Dendritic cell treated with granulocyte-macrophage colony-stimulating factor and Interleukin-4, amounts not matched to agents 40 ng/mL and 50 ng/mL, for 4 days (primary cell): ENCODE measurements around the gene HMG20A.

ENCODE experiments used
- H3K27ac Mint-ChIP-seq: one replicate; pipeline ENCODE4 v1.8.0; 2022; ENCODE audit warnings: mild to moderate bottlenecking, mixed read lengths
- H3K27me3 Mint-ChIP-seq: one replicate; pipeline ENCODE4 v1.8.0; 2022; ENCODE audit warnings: mild to moderate bottlenecking, mixed read lengths
- H3K36me3 Mint-ChIP-seq: one replicate; pipeline ENCODE4 v1.8.0; 2022; ENCODE audit warnings: low read depth, mixed read lengths
- H3K4me1 Mint-ChIP-seq: one replicate; pipeline ENCODE4 v1.8.0; 2022; ENCODE audit warnings: low read depth, mixed read lengths
- H3K4me3 Mint-ChIP-seq: one replicate; pipeline ENCODE4 v1.8.0; 2022; ENCODE audit warnings: mild to moderate bottlenecking, moderate library complexity, mixed read lengths
- H3K9me3 Mint-ChIP-seq: one replicate; pipeline ENCODE4 v1.8.0; 2022; ENCODE audit warnings: mixed read lengths
- intact Hi-C: fragments of 100-400 bp; cut with micrococcal nuclease; formaldehyde crosslinking; loops from one replicate; pipeline ENCODE4 v1.15.0; 2022

The HMG20A gene

DNA sequence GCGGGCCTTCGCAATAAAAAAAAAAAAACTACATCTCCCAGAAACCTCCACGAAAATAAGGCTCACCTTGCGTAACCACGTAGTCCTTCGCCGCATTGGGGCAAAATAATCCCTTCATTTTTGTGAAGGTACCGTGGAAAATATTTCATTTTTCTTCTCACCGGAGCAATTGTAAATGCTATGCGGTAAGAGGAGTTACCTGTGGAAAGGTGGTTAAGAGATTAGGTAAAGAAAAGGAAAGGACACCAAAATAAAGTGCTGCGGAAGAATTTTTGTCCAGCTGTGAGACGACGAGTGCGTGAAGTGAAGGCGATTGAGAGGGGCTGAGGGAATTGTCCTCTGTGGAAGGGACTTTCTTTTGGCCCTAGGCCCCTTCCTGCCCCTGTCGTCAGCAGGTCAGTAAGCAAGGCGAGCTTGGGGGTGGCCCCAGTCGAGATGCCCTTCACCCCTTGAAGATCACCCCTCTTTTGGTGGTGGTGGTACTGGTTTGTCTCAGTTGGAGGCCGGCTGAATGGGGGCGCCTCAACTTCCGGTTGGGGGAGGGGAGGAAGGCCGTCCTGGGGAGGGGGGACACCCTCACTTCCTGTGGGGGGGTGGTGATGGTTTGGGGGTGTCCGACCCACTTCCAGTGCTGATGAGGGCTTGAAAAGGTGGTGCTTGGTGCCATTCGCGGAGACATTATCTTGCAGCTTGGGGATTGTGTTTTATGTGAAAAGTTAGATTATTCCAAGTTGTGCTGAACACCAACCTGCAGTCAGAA, at the start of gene HMG20A:
HMG20A (plus strand) TSS at position 279 of the 760 bp plus-strand sequence. CDS start 37,520 bp downstream, outside the sequence.
- no peaks in the 10 kb centered on the region for H3K9me3 Mint-ChIP-seq
- peak within 1 kb of the TSS; percentile 96 for H3K27ac Mint-ChIP-seq
- H3K4me3 Mint-ChIP-seq: peak within 1 kb of the TSS; percentile 92
- peaks cover 30% of the 10 kb centered on the region for H3K36me3 Mint-ChIP-seq
- H3K4me1 Mint-ChIP-seq: peaks cover 44% of the 10 kb centered on the region
- intact Hi-C loops: loop anchor here (2.0 kb wide), 1 partner anchor 232 kb away; no protein-coding TSS in a partner anchor
- peaks cover 3% of the 10 kb centered on the region for H3K27me3 Mint-ChIP-seq

DNA sequence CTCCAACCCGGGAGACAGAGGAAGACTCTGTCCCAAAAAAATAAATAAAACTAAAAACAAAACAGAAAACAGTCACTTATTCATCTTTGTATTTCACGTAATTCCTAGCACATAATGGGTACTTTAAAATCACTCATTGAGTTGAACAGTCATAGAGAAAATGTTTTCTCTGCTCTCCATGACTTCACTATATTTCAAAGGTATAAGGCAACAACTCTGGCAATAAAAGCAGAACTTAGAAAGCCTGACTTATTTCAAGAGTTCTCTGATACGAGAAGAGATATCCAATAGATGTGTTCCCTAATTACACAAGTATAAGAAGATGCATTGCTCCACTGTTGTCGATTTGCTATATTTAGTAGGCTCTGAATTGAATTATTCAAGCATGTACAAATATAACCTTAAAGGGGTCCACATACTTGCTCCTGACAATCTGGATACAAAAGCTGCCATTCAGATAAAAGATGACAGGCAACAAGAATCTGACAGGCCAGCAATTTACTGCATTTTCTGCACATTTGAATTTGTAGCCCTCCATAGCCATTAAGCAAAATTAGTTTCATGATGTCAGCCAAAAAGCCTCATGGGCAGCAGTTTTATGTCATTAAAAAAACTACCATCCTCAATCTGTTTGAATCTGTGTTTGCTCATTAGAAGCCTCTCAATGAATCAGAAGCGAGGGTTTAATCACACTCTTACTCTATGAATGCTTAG, 48.7 kb upstream of the HMG20A start:
- Mint-ChIP-seq H3K36me3 (no peaks in the 10 kb centered on the region), H3K27ac (no peak overlapping the region), H3K9me3 (peaks cover 11% of the 10 kb centered on the region)

DNA sequence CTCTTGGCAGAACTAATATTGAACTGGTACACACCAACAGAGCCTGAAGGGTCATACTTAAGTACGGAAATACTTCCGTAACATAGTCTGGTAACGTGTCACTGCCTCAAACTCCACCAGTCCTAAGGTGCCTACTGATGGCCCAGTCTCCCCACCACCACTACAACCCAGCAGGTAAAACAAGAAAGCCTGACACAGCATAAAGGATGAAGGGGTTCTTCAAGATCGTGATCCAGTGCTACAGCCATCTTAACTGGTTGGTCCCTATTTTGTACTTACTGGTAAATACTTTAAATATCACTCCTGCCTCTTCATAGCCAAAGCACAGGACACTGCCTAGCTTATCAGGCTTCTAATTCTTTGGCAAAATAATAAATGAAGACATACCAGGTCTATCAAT, 47.2 kb upstream of the HMG20A start:
- intact Hi-C loops: no loop called here
- Mint-ChIP-seq H3K36me3 (no peaks in the 10 kb centered on the region), H3K4me1 (no peaks in the 10 kb centered on the region), H3K9me3 (peaks cover 11% of the 10 kb centered on the region), H3K27ac (no peak overlapping the region), H3K4me3 (no peak overlapping the region), H3K27me3 (no peaks in the 10 kb centered on the region)

More for the DNA sequence above, 48.7 kb upstream of the HMG20A start:
- no peaks in the 10 kb centered on the region for H3K27me3 Mint-ChIP-seq
- H3K4me1 Mint-ChIP-seq: no peaks in the 10 kb centered on the region
- no peak overlapping the region for H3K4me3 Mint-ChIP-seq
- intact Hi-C loops: no loop called here

DNA sequence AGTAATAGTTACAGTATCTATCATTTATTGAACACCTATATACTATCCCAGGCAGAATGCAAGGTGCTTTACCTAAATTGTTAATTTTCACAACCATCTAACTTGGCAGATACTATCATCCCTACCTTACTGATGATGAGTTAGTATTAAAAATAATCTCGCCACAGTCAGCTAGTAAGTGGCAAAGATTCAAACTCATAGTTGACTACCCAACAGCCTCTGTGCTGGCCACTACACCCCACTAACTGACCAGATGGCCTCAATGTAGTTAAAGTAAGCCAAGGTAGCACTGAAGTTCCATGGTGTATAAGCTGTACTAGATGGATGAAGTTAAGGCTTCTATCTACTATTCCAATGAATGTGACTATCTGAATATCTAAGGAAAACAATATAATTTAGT, 45.6 kb upstream of the HMG20A start:
- H3K27ac Mint-ChIP-seq: no peak overlapping the region
- intact Hi-C loops: no loop called here
- H3K4me1 Mint-ChIP-seq: no peaks in the 10 kb centered on the region
- peaks cover 11% of the 10 kb centered on the region for H3K9me3 Mint-ChIP-seq
- H3K36me3 Mint-ChIP-seq: no peaks in the 10 kb centered on the region
- H3K27me3 Mint-ChIP-seq: no peaks in the 10 kb centered on the region
- no peak overlapping the region for H3K4me3 Mint-ChIP-seq

DNA sequence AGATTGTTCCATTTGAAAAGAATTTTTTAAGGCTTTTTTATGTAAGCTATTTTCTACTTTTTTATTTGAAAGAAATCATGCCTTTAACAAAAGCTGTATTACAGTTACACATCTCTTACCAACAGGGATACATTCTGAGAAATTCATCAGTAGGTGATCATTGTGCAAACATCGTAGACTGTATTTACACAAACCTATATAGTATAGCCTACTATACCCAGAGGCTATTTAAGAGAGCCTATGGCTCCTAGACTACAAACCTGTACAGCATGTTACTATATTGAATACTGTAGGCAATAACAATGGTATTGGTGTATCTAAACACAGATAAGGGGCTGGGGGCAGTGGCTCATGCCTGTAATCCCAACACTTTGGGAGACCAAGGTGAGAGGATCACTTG, 43.9 kb upstream of the HMG20A start:
- no peaks in the 10 kb centered on the region for H3K36me3 Mint-ChIP-seq
- no peak overlapping the region for H3K4me3 Mint-ChIP-seq
- peaks cover 11% of the 10 kb centered on the region for H3K9me3 Mint-ChIP-seq
- no peaks in the 10 kb centered on the region for H3K4me1 Mint-ChIP-seq
- H3K27me3 Mint-ChIP-seq: no peaks in the 10 kb centered on the region
- intact Hi-C loops: no loop called here
- H3K27ac Mint-ChIP-seq: no peak overlapping the region

DNA sequence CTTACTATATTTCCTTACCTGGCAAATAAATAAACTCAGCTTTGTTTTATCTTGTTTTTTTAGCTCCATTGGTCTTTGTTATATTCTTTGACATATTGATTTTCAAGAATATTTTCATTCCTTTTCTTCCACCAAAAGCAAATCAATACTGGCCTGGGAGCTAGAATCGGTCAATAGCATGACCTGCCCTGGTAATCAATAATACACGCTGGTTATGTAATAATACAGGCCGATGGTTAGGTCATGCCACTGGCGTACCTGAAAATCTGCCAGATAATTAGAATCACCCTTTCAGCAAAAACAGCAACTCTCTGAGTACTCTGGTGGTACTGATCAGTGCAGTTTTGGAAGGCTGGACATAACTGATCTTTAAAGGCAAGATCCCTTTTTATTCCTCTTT, 40.7 kb upstream of the HMG20A start:
- no peaks in the 10 kb centered on the region for H3K27me3 Mint-ChIP-seq
- H3K27ac Mint-ChIP-seq: no peak overlapping the region

DNA sequence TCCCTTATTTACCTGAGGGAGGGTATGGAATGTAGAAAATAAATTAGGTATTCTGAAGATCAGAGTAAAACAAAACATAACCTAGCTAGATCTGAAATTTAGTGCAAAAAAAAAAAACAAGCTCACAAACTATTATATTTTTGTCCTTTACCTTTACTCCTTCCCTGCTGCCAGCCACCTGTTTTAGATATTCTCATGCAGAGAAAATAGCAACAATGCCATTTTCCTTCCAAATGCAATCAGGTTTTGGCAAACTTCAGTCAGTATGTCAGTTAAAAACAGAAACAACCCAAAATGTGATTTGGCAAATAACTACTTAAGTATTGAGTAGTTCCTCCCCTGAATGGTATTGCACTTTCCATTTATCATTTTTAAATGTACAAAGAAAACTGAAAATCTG, 36.6 kb upstream of the HMG20A start:
- intact Hi-C loops: no loop called here
- no peaks in the 10 kb centered on the region for H3K9me3 Mint-ChIP-seq
- H3K36me3 Mint-ChIP-seq: no peaks in the 10 kb centered on the region
- H3K27ac Mint-ChIP-seq: no peak overlapping the region
- H3K27me3 Mint-ChIP-seq: no peaks in the 10 kb centered on the region
- H3K4me3 Mint-ChIP-seq: no peak overlapping the region
- H3K4me1 Mint-ChIP-seq: peaks cover 20% of the 10 kb centered on the region

More for the DNA sequence above, 40.7 kb upstream of the HMG20A start:
- Mint-ChIP-seq H3K4me3 (no peak overlapping the region), H3K36me3 (no peaks in the 10 kb centered on the region), H3K4me1 (peaks cover 3% of the 10 kb centered on the region), H3K9me3 (no peaks in the 10 kb centered on the region)
- intact Hi-C loops: no loop called here

DNA sequence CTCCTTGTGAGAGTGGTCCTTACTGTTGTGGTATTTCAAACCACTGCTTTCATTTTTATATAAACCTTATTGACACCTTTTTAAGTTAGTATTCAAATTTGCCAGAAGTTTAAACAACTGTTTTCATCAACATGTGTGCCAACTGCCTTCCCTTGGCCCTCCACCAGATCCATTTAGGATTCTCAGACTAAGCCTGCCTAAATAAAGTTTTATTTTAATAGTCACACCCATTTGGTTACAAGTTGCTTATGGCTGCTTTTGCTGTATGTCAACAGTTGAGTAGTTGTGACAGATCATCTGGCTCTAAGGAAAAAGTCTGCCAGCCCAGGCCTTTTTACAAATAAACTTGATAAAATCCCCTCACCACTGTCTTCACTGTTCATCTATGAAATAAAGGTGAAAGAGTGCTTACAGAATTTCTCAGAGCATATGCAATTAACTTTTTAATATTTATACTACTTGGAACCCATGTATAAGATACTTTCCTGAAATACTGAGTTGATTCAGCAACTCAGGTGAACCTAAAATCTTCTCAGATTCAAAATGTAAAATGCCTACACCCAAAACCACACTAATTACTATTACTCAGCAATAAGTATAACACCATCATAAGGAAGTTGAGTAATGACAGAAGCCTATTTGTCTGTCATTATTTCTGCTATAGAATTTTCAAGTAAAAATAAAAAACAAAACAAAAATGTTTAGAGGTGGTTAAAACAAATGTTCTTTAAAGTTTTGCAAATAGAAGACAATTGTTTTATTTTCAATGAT, 35.9 kb upstream of the HMG20A start:
- intact Hi-C loops: no loop called here
- Mint-ChIP-seq H3K36me3 (no peaks in the 10 kb centered on the region), H3K27me3 (no peaks in the 10 kb centered on the region), H3K27ac (no peak overlapping the region), H3K9me3 (no peaks in the 10 kb centered on the region), H3K4me1 (peaks cover 20% of the 10 kb centered on the region), H3K4me3 (no peak overlapping the region)

DNA sequence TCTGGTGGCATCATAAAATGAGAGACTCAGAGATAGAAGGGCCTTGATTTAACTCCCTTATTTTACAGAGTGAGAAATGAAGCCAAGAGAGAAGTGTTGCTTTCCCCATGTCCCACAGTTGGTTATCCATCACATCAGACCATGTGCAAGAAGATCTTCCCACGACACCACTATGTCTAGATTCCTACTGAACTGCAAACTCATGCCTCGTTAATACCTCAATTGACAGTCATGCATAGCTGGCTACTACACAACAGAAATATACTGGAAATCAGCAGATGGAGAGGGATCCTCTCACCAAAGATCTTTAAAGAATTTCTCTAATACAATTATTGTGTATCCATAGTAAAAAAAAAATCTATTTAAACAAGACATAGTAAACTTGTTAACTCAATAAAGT, 34.1 kb upstream of the HMG20A start:
- Mint-ChIP-seq H3K9me3 (no peaks in the 10 kb centered on the region), H3K27me3 (no peaks in the 10 kb centered on the region), H3K4me3 (no peak overlapping the region), H3K27ac (no peak overlapping the region), H3K4me1 (peaks cover 23% of the 10 kb centered on the region), H3K36me3 (no peaks in the 10 kb centered on the region)
- intact Hi-C loops: no loop called here

DNA sequence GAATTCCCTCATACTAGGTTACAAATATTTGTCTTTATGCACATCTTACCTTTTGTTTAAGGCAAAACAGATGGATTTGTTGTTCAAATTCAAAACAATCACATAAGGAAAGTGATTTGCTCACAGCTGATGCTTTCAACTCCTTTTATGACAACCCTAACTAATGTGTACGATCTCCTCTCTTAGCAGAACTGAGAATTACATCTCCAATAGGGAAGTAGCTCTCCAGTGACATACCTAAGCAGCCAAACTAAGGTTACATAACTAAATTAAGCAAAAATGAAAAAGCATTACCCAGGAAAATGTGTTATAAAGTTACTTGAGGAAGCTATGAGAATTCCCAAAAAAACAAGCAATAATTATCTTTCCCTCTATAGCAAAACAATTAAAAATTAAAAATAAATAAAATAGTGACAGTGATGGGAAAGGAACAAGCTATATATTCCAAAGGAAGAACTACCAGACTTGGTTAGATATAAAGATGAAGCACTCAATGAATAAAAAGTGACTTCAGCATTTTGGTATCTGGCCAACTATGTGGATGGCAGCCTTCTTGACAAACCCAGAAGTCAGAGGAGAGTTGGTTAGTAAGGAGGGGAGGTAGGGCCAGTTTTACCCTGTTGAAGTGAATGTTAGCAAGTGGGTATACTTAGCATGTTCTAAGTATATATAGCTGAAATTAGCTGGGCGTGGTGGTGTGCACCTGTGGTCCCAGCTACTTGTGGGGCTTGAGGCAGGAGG, 33.2 kb upstream of the HMG20A start:
- Mint-ChIP-seq H3K4me3 (no peak overlapping the region), H3K36me3 (no peaks in the 10 kb centered on the region)

DNA sequence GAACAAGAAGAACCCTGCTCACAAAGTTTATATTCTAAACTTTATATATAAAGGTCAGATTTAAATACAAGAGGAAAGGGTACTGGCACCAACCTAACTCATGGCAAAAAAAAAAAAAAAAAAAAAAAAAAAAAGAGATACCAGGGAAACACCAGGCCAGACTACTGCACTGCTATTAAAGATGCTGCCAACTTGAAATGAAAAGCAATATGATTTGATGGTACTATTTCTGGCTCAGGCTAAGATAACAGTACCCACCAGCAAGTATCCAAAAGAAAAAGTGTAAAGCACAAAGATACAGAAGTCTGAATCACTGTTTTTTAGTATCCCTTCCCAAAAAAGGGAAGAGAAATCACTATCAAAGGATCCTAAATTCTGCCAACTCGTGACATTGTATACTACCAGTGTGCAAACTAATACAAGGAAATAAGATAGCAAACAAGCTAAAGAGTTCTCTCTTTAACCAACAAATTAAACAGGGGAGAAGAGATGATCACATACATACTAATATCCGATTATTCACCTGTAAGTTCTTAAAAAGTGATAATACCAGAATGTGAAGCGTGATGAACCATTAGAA, 29.2 kb upstream of the HMG20A start:
- intact Hi-C loops: no loop called here
- peaks cover 16% of the 10 kb centered on the region for H3K4me1 Mint-ChIP-seq
- H3K27ac Mint-ChIP-seq: no peak overlapping the region
- peaks cover 8% of the 10 kb centered on the region for H3K36me3 Mint-ChIP-seq
- H3K27me3 Mint-ChIP-seq: no peaks in the 10 kb centered on the region
- H3K9me3 Mint-ChIP-seq: peaks cover 20% of the 10 kb centered on the region
- H3K4me3 Mint-ChIP-seq: no peak overlapping the region

More for the DNA sequence above, 33.2 kb upstream of the HMG20A start:
- no peak overlapping the region for H3K27ac Mint-ChIP-seq
- H3K4me1 Mint-ChIP-seq: peaks cover 27% of the 10 kb centered on the region
- H3K27me3 Mint-ChIP-seq: no peaks in the 10 kb centered on the region
- intact Hi-C loops: no loop called here
- no peaks in the 10 kb centered on the region for H3K9me3 Mint-ChIP-seq

DNA sequence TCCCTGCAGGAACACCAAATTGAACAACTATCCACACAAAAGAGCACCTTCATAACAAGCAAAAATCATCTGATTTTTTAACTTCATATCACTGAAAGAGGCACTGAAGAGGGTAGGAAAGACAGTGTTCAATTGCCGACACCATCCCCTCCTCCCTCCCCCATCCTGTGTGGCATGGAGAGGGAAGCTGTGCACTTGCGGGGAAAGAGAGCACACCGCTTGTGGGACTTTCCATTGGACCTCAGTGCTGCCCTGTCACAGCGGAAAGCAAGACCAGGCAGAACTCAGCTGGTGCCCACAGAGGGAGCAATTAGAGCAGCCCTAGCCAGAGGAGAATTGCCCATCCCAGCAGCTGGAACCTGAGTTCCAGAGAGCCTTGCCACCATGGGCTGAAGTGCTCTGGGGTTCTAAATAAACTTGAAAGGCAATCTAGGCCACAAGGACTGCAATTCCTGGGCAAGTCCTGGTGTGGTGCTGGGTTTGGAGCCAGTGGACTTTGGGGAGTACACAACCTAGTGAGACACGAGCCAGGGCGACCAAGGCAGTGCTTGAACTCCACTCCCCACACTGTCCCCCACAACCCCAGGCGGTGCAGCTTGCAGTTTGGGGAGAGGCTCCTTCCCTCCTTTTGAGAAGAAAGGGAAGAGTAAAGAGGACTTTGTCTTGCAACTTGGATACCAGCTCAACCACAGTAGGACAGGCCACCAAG, 27.8 kb upstream of the HMG20A start:
- Mint-ChIP-seq H3K4me1 (peaks cover 7% of the 10 kb centered on the region), H3K4me3 (no peak overlapping the region), H3K27me3 (no peaks in the 10 kb centered on the region), H3K9me3 (peaks cover 35% of the 10 kb centered on the region), H3K36me3 (peaks cover 8% of the 10 kb centered on the region), H3K27ac (no peak overlapping the region)
- intact Hi-C loops: no loop called here

DNA sequence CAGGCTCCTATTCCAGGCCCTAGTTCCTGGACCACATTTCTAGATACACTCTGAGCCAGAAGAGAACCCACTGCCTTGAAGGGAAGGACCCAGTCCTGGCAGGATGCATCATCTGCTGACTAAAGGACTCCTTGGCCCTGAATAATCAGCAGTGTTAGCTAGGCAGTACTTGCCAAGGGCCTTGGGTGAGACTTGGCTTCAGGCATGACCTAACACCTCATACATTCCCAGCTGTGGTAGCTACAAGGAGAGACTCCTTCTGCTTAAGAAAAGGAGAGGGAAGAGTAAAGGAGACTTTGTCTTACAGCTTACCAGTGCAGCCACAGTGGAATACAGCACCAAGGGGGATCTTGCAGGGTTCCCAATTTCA, 27.2 kb upstream of the HMG20A start:
- Mint-ChIP-seq H3K4me1 (peaks cover 7% of the 10 kb centered on the region), H3K9me3 (peaks cover 40% of the 10 kb centered on the region), H3K4me3 (no peak overlapping the region), H3K36me3 (peaks cover 11% of the 10 kb centered on the region), H3K27ac (no peak overlapping the region), H3K27me3 (no peaks in the 10 kb centered on the region)
- intact Hi-C loops: no loop called here
